DMS114 treated with DMSO at 0.1 percent for 48 hours (cell line): ENCODE data around the gene RHBDL1.
A peak's percentile ranks its signal among the peaks of the same experiment; 100 is the strongest.

Source experiments
- DNase-seq: peaks from one replicate; lab custom pipeline; 2025; ENCODE audit not compliant: unreplicated experiment; lab: John Stamatoyannopoulos, UW

Gene RHBDL1

DNA sequence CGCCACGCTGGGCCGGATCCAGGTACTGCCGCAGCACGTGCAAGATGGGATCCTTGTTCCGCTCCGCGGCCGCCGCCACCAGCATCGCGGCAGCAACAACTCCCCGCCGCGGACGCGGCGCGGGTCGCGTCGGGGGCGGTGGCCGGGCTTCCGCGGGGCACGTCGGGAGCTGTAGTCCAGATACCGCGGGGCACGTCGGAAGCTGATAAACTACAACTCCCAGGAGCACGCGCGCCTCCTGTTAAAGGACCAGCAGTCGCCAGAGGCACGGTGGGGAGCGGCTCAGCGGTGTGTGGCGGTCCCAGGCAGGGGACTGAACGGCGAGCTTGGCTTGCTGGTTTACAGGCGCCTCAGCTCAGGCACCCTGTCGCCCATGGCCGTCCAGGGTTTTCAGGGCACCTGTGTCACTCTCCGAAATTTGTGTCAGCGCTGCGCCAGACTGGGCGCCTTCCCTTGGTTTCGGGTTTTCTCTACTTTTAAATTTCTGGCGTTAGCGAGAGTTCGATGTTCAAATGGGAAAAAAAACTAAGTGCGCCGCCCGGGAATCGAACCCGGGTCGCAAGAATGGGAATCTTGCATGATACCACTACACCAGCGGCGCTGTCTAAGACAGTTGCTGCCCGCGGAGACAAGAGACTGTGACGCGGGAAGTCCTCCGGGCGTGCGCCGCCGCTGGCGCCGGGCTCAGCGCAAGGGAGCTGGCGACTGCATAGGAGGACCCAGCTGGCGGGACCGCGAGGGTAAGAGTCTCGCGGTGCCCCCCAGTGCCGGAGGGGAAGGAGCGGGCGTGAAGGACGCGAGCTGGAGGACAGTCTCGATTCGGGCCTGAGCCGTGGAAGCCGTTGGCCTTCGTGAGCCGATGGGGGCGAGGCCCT lies 39.0 kb upstream of the RHBDL1 start, which contains the start of gene METTL26:
Gene METTL26, minus strand, starts transcription at position 100 of the 875 bp plus-strand sequence. Its CDS starts 15 bp downstream, at position 85.
- DNase-seq: peak; percentile 86

DNA sequence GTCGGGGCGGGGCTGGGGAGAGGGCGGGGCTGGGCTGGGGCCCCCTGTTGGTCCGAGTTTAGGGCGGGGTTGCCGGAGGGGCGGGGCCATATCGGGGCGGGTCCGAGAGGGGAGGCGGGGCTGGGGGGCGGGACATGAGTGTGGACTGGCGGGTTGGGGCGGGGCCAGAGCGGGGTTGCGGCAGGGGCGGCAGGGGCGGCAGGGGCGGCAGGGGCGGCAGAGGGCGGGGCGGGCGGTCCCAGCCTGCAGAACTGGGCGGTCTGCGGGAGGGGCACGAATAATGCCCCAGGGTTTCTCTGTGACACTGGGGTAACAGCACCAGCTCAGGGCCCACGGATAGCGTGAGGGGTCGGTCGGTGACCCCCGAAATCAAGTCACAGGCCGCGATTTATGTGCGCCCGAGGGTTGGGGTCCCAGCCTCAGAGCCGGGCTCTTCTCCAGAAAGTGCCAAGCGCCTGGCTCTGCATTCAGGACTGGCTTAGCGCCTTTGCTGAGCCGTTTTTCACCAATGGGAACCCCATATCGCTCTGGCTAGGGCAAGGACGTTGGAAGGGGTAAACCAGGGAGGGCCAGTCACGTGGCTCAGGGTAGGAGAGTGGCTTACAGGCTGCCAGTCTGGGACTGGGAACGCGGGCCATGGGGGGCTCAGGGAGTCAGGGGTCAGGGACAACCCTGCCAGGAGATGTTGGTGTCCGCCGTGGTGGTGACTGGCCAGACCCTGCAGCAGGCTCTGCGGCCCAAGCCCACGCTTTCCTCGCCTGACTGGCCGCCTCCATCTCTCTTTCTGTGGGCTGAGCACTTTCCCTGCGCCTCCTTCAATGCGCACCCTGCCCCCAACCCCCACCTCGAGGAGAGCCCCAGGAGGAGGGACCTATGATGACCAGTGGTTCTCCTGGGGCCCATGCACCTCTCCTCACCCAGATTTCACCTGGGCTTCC lies 38.1 kb upstream of the RHBDL1 start:
- DNase-seq: no peak

DNA sequence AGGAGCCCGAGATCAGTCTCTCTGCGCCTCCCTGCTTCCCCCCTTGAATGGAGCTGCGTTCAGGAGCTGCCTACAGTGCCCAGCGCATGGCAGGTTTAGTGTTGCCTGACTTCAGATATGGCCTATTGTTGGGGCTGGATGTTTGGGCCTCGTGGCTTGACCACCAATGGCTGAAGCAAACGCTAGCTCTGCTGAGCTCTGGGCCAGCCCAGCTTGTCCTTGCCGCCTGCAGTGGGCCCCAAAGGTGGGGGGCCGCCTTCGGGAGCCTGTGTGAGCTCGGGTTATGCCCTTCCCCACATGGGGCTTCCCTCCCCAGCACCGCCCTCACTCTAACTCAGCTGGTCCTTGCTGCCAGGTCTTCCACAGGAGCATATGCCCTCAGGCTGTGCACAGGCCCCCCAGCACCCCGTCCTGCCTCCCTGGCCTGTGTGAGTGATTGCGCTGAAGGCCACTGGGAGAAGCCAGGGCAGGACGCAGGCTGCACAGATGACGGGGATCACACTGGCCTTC lies 37.4 kb upstream of the RHBDL1 start:
- DNase-seq: no peak

DNA sequence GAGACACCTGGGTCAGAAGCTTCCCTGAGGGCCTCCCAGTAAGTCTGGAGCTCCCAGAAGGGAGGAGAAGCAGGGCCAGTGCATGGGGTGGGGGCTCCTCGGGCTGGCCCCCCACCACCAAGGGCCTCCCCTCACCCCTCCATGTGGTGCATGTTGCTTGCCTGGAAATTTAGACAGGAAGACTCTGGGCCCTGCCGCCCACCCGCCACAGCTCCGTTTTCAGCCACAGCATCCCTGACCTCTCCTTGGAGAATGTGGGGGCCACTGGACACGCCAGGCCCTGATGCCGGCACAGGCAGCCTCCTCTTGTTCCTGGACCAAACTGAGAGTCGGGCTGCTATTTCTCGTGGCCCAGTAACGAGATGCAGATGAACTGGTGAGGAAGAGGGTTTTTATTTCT lies 36.6 kb upstream of the RHBDL1 start:
- no peak for DNase-seq

DNA sequence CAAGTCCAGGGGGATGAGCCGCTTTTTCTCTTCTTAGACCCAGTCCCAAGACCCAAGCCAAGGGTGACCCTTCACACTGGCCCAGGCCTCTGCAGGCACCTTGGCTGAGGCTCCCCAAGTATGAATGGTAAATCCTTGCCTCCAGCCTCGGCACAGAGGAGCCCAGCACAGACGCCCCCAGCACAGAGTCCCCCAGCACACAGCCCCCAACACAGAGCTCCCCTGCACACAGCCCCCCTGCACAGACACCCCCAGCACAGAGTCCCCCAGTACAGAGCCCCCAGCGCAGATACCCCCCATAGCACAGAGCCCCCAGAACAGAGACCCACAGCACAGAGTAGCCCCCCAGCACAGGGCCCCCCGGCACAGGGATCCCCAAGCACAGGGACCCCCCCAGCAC lies 34.9 kb upstream of the RHBDL1 start:
- no peak for DNase-seq

DNA sequence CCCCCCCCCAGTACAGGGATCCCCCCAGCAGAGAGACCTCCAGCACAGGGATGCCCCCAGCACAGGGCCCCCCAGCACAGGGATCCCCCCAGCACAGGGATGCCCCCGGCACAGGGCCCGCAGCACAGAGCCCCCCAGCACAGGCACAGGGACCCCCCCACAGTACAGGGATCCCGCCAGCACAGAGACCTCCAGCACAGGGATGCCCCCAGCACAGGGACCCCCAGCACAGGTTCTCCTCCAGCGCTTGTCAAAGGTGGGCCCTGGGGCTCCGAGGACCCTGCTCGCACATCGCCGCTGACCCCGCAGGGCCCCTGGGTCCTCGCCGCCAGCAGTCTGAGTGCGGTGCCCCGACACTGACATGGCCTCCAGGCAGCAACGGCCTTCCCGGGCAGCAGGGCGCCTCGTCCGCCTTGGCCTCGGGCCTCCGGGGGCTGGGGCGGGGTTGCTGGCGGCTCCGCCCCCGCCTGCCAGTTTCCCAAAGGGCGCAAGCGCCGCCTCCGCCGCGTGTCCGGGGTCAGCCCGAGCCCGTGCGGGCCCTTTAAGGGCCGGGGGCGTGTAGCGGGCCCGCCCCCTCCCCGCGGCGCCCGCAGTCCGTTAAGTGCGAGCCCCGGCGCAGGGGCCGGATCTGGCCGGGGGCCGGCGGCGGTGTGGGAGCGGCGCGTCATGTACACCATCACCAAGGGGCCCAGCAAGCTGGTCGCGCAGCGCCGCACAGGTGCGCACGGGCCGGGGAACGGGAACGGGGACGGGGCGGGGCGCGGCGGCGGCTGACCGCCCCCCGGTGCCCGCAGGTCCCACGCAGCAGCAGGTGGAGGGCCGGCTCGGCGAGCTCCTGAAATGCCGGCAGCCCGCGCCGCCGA lies 33.9 kb upstream of the RHBDL1 start, which contains the start of gene MCRIP2:
Gene MCRIP2, plus strand, starts transcription at position 503 of the 863 bp plus-strand sequence. Its CDS starts 164 bp downstream, at position 667.
- DNase-seq: no peak

DNA sequence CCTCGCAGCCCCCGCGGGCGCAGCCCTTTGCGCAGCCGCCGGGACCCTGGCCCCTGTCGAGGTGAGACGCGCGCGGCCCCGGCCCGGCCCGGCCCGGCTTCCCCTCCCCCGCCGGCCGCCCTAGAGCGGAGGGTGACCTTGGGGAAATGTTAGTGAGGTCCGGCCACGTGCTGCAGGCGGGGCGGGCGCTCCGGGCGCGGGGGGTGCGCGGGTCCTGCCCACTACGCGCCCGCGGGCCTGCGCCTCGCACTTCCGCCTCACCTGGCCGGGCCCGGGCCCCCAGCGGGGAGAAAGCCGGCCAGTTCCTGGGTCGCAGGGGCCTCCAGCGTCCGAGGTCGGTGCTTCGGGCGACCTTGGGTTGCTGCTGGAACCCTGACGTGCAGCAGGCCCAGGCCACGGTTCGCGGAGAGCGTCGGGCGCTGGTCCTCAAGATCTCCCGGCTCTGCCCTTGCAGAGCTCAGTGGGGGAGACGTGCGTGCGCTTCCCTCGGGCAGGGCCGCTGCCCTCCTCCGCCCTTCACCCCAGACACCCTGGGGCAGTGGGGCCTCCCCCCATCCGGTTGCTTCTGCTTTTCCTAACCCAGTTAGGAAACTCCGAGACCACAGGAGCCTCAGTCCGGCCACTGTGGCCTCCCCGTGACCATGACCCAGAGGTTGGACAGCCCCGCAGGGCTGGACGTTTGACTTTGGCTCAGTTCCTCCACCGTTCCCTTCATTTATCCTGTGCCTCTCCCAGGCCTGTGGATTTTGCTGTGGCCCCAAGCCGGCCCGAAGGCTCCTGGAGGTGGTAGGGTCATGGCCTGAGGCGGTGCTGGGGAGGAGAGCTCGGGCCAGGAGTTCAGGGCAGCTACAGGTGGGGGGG lies 33.1 kb upstream of the RHBDL1 start:
- no peak for DNase-seq

DNA sequence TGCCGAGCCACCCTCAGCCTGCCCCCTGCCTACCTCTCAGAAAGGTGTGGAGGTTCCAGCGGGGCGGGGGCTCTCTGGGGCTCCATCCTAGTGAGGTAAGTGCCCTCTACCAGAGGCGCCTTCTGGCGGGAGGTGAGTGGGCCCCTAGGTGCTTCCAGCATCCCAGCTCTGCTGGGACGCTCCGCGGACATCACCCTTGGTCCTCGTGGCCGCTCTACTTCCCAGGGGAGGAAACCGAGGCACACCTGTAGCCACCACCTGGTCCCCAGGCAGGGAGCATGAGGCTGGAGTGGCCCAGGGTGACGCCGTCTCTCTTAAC lies 32.5 kb upstream of the RHBDL1 start:
- no peak for DNase-seq

DNA sequence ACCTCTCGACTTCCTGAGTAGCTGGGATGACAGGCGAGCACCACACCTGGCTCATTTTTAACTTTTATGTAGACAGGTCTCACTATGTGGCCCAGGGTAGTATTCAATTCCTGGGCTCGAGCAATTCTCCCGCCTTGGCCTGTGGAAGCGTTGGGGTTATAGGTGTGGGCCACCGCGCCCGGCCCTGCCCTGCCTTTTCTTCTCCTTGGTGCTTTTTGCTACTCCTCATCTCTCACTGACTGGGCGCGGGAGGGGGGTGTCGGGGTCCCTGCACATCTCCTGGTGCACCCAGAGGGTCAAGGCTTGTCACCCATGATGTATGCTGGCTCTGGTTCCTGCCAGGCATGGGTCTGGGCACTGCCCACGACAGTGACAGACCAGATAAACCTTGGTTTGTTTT lies 30.9 kb upstream of the RHBDL1 start:
- no peak for DNase-seq

DNA sequence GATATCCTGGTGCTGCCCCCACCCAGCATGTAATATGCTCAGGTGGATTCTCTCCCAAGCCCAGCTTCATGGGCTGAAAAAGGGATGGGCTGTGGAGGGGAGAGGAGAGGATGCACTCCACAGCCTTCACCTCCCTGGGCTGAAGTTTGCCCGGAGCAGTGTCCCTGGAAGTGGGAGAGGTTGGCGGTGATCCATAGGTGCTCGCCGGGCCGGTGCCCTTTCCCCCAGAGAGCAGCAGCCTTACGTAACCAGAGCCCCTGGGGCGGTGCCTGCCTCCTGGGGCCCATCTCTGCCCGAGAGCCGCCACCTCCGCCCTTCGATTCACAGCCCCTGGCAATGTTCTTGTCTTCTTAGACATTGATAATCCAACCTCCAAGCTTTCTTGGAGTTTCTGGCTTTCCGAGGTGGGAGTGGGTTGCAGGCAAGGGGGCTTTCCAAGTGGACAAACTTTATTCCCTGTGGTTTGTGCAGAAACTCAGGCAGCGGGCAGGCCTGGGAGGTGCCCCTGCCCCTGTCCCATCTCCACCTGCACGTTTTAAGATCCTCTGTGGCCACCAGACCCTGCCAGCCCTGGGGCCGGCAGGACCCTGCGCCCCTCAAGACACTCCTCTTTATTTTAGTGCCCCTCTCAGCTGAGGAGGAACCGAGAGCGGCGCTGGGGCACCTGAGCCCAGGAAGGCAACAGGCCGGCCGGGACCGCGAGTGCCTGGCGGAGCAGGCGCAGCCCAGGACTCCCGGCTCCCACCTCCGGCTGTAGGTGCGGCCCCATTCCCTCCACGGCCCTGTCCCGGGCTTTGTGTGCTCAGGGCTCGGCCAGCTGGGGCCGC lies 29.4 kb upstream of the RHBDL1 start:
- DNase-seq: no peak

DNA sequence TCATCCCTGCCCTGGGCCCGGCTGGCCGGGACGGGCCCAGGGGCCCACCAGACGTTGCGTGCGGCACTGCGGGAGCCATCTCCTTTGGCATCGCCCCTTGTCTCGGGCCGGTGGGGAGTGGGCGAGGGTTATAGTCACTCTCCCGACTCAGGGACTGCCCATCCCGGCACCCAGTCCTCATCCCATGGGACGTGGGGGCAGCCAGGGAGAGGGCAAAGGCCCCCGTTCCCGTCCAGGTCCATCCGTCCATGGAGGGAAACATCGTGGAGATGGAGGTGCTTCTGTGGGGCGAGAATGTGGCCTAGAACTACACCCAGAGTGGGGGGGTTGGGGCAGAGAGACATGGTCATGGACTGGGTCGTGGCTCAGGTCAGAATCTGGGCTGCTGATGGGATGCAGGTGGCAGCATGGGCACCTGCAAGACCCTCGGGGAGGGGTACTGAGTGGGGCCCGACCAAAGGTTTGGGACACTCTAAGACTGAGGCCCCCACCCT lies 28.7 kb upstream of the RHBDL1 start:
- DNase-seq: no peak

DNA sequence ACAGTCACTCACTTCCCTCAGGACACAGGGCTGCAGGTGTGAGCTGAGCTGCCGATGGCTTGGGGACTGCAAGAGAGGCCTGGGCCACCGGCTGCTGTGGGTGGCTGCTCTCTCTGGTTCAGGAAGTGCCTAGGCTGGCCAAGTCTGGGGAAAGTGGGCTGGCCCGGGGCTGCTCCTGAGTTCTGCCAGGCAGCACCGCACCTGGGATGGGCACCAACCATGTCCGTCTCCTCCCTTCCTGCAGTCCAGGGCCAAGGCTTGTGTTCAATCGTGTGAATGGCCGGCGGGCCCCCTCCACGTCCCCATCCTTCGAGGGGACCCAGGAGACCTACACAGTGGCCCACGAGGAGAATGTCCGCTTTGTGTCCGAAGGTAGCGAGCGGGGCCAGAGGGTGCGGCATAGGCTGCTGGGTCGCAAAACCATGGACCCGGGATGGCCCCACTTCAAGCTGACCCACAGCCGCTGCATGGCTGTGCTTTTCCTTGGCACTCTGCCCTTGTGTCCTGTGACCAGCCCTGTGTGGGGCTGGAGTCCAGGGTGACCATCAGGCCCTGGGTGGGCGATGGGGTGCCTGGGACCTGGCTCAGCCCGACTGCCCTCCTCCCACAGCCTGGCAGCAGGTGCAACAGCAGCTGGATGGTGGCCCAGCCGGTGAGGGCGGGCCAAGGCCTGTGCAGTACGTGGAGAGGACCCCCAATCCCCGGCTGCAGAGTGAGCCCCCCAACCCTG lies 28.1 kb upstream of the RHBDL1 start:
- DNase-seq: no peak

DNA sequence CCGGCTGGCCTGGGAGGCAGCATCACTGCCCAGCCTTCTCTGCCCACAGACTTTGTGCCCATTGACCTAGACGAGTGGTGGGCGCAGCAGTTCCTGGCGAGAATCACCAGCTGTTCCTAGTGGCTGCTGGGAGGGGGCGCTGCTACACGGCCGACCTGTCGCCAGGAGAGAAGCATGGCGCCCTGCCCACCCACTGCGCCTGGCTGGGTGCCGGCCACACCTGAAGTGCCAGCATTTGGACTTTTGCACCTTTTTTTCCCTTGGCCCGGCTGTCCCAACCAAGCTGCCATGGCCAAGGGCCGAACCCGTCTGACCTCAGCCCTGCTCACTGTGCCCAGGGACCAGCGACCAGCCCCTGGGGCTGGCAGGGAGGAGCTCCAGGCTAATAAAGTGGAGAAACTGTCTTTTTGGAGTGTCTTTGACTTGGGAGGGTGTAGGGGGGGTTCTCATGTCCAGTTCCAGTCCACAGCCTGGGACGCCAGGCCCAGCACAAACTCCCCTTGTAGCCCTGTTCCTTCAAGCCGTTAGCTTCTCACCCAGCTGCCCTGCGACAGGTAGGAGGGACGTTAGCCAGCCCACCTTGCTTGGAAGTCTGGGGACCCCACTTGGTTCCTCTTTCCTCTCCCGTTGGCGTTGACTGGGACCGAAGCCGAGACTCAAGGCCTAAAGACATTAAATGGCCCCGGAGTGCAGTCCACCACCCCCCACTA lies 27.2 kb upstream of the RHBDL1 start:
- no peak for DNase-seq

DNA sequence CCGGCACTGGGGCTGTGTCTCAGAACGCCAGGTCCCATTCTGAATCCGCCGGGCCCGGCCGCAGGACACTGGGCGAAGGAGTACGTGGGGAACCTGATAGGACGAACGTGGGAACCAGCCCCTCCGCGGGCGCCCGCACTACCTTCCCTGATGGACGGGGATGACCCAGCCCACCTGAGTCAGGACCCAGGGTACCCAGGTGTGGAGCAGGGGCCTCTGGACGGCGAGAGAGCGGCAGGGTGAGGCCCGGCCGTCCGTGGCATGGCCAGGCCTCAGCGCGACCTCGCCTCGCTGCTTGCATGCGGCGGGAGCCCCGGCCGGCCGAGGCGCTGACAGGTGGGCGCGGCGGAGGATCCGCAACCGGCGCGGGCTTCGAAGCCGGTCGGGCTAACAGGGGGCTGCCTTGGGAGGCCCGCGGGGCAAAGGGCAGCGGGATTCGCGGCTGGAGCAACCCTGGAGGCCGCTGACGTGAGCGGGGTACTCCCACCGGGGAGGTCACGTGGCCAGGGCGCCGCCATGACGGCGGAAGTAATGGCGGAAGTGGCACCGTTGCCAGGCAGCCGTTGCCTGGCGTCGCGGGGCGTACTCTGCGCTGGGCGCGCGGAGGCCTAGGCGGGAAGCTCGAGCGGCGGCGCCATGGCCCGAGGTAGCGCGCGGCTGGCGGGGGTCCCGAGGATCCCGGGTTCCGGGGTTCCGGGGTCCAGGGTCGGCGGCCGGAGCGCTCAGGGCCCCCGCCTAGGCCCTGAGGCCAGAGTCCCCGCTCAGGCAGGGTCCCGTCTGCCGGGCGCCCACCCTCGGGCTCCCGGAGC lies 26.5 kb upstream of the RHBDL1 start, which contains the start of gene WDR90:
Gene WDR90, plus strand, starts transcription at position 585 of the 809 bp plus-strand sequence. Its CDS starts 52 bp downstream, at position 637.
- peak; percentile 50 for DNase-seq

DNA sequence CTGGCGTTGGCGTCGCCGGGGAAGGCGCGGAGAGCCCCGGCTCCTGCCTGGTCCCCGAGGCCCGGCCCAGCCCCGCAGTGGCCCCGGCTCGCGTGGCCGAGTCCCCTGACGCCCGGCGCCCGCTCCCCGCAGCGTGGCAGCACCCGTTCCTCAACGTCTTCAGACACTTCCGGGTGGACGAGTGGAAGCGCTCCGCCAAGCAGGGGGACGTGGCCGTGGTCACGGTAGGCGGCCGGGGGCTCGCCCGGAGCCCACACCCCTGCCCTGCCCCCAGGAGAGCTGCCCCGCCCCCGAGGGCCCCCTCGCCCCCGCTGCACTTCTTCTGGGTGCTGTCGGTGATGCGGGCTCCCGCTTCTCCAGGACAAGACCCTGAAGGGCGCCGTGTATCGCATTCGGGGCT lies 25.8 kb upstream of the RHBDL1 start:
- no peak for DNase-seq

DNA sequence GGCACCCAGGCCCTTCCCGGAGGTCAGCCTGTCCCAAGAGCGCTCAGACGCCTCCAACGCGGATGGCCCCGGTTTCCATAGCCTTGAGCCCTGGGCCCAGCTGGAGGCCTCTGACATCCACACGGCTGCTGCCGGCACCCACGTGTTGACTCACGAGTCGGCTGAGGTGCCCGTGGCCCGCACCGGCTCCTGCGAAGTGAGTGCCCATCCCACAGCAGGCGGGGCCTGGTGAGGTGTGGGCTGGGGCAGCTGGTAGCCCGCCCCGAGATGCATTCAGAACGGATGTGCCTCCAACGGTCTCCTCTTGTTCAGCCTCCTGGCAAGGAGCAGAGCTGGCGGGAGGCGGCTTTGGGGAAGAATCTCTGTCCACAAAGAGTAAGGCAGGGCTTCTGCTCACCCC lies 23.6 kb upstream of the RHBDL1 start:
- DNase-seq: no peak
